ENCODE measurements around the gene RERE. TPM values are rescaled to one million over a fixed set of nuclear protein-coding genes. Genes with fewer than 3 reads are reported as not detected.

RERE gene
- total RNA-seq, 1 experiment from 2014 or later = 7.2 TPM

- Histone ChIP-seq H3K36me3 (peaks cover 49% of the 10 kb centered on the region), H3K27me3 (no peaks in the 10 kb centered on the region), H3K9me3 (no peaks in the 10 kb centered on the region), H3K4me3 (no peak overlapping the region)
- DNase-seq = no peak
Observed at GRCh38 chr1:8361198-8361849, 456.1 kb downstream of the RERE start.

DNA sequence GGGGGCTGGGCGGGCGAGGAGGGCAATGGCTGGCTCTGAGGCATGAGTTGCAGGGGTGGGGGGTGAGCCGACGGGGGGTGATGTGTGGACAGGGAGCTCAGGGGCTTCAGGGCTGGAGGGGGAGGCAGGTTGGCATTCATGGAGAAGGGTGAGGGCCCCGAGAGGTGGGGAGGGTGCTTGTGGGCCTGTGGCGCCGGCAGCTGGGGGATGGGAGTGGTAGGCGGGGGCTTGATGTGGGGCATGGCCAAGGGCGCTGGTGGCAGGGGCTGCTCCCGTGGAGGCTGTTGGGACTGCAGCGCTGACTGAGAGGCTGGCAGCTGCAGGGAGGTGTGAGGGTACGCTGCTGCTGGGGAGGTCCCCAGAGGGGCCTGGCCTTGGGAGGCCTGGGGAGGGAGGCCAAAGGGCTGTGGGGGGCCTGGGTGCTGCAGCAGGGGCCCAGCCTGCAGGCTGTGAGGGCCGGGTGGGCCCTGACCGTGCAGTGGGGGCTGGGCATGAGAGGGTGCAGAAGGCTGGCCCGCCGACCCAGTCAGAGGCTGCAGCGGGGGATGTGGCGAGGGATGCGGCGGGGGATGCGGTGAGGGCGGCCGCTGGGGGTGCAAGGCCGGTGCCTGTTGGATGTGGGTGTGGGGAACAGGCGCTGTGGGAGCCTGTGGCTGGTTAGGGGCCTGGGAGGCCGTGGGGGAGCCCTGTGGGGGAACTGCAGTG lies 456.8 kb downstream of the RERE start:
- Histone ChIP-seq H3K27me3 (no peaks in the 10 kb centered on the region), H3K36me3 (peaks cover 51% of the 10 kb centered on the region), H3K4me3 (no peak overlapping the region), H3K9me3 (no peaks in the 10 kb centered on the region)
- no peak for DNase-seq

DNA sequence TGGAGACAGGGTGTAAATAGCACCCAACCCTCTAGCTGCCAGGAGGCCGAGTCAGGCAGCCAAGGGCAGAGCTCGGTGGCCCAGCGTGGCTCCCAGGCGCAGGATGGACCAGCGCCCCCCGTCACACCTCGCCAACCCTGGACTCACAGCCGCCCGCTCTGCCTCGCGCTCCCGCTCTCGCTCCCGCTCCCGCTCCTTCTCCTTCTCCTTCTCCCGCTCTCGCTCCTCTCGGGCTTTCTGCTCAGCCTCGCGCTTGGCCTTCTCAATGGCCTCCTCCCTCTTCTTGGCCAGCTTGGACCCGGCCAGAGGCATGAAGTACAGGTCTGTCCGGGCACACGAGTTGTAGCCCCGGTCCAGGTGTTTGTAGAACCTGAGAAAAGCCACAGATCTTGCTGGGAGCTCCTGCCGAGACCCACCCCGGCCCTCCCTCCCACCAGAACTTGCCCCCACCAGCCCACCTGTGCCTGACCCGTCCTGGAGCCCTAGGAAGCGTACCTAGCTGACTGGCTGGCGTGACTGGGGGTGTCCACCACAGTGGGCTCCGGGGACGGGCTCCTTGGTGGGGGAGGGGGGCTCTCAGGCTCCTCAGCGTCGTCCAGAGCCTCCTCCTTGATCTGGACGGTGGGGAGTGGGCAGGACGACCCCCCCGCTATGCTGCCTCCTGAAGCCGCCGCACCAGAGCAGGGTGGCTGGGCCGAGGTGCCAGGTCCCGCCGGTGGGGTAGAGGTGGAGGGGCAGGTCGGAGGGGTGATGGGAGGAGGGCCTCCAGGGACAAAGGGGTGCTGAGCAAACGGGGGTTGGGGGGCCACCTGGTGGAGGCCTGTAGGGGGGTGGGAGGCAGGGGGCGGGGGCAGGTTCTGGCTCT lies 457.6 kb downstream of the RERE start:
- no peak for DNase-seq
- H3K36me3 ChIP-seq = peaks cover 51% of the 10 kb centered on the region
- no peak overlapping the region for H3K4me3 ChIP-seq
- H3K27me3 ChIP-seq = no peaks in the 10 kb centered on the region
- no peaks in the 10 kb centered on the region for H3K9me3 ChIP-seq

DNA sequence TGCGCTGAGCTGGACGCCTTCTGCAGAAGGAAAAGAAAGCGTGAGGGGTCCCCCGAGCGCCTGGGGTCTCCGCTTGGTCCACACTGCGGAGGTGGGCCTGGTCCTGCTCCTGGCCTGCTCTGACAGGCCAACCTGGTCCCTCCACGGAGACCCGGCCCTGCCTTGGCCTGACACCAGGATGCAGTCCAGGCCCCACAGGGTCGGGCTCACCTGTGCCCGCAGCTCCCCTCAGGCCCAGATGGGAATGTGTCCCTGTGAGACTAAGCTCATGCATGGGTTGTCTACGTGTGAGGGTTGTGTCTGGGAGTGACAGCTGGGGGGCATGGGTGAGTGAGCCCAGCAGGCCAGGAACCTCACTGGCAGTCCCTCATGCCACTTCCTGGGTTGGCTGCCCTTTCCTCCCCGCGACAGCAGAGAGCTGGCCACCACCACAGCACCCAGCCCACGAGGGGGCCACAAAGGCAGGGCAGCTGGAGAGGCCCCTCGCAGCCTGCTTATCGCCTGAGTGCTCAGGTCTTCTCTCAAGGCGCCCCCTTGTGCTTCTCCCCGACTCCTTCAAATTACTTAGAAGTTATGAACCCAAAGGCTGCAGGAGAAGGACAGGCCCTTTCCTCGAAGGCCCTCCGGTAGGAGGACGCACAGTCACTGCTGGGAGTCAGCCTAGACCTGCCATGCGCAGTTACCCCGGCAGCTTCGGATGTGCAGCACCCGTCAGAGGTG lies 458.4 kb downstream of the RERE start:
- no peaks in the 10 kb centered on the region for H3K9me3 ChIP-seq
- peaks cover 54% of the 10 kb centered on the region for H3K36me3 ChIP-seq
- H3K27me3 ChIP-seq = no peaks in the 10 kb centered on the region
- DNase-seq = no peak
- H3K4me3 ChIP-seq = no peak overlapping the region

DNA sequence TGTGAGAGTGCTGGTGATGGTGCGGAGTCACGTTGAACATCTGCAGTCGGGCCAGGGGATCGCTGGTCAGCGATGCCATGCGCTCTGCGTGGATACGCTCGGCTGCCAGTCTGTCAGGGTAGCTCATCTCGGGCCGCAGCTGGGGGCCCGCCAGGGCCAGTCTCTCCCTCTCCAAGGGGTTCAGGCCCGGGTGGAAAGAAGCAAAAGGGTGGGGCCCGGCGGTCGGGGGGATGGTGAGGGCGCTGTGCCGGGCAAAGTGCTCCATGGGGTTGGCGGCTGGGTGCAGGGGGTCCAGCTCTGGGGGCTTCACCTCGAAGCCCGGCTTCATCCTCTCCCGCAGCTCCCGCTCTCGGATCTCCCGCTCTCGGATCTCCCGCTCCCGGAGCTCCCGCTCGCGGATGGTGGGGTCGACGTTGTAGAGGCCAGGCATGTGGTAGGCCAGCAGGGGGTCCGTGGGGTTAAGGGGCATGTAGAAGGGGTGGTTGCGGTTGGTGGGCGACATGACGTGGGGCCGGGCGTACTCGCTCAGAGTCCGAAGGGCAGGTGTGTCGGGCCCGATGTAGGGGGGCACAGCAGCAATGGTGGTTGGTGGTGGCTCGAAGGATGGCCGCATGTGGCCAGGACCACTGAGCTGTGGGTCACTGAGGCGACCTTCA lies 459.1 kb downstream of the RERE start:
- Histone ChIP-seq H3K27me3 (no peaks in the 10 kb centered on the region), H3K4me3 (no peak overlapping the region), H3K36me3 (peaks cover 52% of the 10 kb centered on the region), H3K9me3 (no peaks in the 10 kb centered on the region)
- DNase-seq = no peak

- peaks cover 47% of the 10 kb centered on the region for H3K36me3 ChIP-seq
- DNase-seq = no peak
- no peaks in the 10 kb centered on the region for H3K27me3 ChIP-seq
- no peaks in the 10 kb centered on the region for H3K9me3 ChIP-seq
- no peak overlapping the region for H3K4me3 ChIP-seq
Observed at GRCh38 chr1:8357329-8358101, 459.9 kb downstream of the RERE start.

DNA sequence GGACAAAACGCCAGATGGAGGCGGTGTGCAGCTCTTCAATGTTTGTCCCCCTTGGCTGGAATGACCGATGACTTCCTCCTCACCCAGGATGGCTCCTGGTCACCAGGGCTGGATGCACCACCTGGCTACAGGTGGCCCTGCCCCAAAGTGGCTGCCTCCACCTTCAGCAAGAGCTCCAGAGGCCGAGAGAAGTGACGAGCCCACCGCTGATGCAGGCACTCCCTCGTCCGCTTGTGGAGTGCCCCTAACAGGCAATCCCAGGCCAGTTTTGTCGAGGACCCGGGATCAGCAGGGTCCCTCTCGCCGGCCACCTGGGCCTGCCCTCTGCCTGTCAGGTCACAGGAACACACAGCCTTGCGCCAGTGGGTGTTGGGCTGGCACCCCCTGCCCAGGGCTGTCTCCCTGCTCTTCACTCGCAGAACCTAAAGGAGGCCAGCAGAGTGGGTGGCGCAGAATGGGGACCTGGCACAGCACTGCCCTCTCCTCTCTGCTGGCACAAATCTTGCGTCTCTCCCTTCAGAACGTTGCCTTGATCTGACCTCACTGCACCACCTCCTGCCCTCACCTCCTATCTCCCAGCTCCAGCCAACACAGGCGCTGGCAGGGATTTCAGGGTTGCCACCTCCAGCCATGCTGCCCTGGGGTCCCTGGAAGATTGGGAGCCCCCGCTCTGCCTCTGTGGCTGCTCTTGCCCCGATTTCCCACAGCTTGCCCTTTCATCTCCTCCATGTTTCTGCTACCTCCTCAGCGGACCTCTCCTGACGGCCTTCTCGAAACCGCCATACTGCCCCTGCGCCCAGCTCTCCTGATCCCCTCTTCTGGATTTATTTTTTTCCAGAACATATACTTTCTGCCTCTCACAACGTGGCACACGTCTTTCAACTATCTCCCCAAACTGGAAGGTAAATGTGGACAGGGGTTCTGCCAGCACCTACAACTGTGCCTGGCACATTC lies 460.9 kb downstream of the RERE start:
- H3K36me3 ChIP-seq = peaks cover 39% of the 10 kb centered on the region
- DNase-seq = no peak
- no peaks in the 10 kb centered on the region for H3K27me3 ChIP-seq
- no peak overlapping the region for H3K4me3 ChIP-seq
- H3K9me3 ChIP-seq = no peaks in the 10 kb centered on the region

DNA sequence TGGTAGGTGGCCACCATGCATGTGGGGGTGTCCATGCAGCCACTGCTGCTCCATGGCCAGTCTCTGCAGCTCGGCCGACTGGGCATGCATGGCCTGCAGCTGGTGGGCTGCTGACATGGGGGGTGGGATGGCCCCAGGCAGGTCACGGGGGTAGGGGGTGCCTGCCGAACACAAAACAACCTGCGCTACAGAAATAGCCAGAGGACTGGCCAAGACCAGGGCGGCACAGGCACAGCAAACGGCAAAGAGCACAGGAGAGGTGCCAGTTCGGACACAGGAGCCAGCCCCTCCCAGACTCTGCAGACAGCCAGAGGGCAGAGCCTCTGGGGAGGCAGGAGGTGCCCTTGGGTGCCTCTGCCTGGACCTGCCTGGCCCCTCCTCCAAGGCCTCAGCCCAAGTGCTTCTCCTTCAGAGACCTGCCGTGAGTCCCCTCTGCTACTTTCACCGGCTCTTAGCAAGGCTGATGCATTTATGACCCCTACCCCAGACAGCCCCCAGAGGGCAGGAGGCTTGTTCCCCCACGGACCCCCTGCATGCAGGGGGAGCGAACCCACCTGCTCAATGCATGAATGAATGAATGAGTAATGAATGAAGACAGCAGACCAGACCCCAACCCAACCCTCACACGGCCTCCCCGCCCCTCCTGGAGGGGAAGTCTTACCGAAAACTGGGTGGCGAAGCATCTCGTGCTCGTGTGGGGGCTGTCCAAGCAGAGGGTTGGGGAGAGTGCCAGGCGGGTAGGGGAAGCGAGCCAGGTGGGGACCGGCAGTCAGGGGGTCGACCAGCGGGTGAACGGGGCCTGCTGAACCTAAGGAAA lies 461.8 kb downstream of the RERE start:
- DNase-seq = no peak
- Histone ChIP-seq H3K36me3 (peaks cover 35% of the 10 kb centered on the region), H3K27me3 (no peaks in the 10 kb centered on the region), H3K4me3 (no peak overlapping the region), H3K9me3 (no peaks in the 10 kb centered on the region)

DNA sequence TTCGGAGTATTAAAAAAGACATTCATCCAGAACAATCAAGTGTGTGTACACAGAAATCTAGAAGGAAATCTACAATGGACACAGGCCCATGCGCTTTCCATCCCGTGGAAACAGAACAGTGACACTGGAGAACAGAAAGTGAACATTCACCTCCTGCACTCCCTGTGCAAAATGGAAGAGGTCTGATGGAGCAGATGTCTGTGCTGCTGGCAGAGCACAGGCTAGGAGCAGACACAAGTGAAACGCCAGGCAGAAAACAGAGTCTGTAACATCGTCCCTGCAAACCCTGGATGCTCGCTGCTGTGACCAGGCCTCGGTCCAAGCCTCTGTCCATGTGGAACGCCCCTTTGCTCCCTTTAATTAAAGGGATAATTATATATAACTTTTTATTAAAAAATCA lies 463.4 kb downstream of the RERE start:
- Histone ChIP-seq H3K36me3 (peaks cover 31% of the 10 kb centered on the region), H3K9me3 (no peaks in the 10 kb centered on the region)
- DNase-seq = no peak

DNA sequence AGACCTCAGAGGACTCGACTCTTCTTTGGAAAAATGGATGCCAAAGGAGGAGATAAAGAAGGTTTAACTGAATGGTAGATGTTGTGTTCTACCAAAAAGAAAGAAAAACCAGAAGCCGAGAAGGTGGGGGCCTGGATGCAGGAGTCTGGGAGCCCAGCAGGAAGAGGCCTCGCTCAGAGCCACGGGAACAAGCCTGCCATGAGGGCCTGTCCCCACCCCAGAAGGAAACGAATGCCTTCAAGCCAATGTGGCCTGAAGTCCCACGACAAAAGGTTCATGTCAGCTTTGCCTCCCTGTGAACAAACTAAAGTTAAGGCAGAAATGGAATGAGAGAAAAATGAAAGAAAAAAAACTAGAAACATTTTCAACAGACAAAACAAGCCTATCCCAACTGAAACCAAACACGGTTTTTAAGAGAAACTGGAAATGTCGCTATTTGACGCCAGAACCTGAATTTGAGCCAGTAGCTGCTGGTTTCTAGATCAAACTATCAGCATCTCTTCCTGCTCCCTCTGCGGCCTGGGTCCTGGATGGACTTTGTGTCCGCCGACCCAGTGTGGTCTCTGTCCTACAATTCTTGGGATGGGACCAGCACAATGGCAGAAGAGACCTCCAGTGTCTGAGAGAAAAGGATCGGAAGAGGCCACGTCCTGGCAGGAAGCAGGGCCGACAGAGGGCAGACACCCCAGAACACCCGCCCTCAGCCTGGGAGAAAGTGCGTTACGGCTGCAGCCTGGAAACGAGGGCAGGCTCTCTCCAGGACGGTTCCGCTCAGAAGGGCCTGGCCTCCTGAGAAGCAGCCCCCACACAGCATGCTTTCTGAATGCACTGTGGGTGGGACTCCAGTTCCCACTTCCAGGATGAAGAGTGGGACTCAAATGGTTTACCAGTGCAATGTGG lies 464.3 kb downstream of the RERE start:
- peaks cover 22% of the 10 kb centered on the region for H3K36me3 ChIP-seq

More for the DNA sequence above, 463.4 kb downstream of the RERE start:
- Histone ChIP-seq H3K27me3 (no peaks in the 10 kb centered on the region), H3K4me3 (no peak overlapping the region)

GRCh38 chr1:8352471-8352845 lies 465.0 kb downstream of the RERE start:
- Histone ChIP-seq H3K36me3 (peaks cover 16% of the 10 kb centered on the region), H3K9me3 (no peaks in the 10 kb centered on the region), H3K4me3 (no peak overlapping the region), H3K27me3 (no peaks in the 10 kb centered on the region)
- no peak for DNase-seq

More for the DNA sequence above, 464.3 kb downstream of the RERE start:
- Histone ChIP-seq H3K27me3 (no peaks in the 10 kb centered on the region), H3K9me3 (no peaks in the 10 kb centered on the region), H3K4me3 (no peak overlapping the region)
- DNase-seq = no peak

- H3K9me3 ChIP-seq = no peaks in the 10 kb centered on the region
- no peak overlapping the region for H3K4me3 ChIP-seq
- H3K36me3 ChIP-seq = peaks cover 16% of the 10 kb centered on the region
- no peak for DNase-seq
- no peaks in the 10 kb centered on the region for H3K27me3 ChIP-seq
Observed at GRCh38 chr1:8351693-8352470, 465.6 kb downstream of the RERE start.

Data from MG63 (cell line).